22Rv1 (cell line): ENCODE measurements around the gene CA5A.

Source experiments
- CTCF ChIP-seq: fragments of 450-650 bp; IDR thresholded peaks from 2 replicates; pipeline ENCODE4 v1.5.1; 2017; ENCODE audit warnings: mild to moderate bottlenecking
- ZFX ChIP-seq: fragments of 450-650 bp; IDR thresholded peaks from 2 replicates; pipeline ENCODE4 v1.6.1; 2017; ENCODE audit warnings: antibody characterized with exemption, borderline replicate concordance

DNA sequence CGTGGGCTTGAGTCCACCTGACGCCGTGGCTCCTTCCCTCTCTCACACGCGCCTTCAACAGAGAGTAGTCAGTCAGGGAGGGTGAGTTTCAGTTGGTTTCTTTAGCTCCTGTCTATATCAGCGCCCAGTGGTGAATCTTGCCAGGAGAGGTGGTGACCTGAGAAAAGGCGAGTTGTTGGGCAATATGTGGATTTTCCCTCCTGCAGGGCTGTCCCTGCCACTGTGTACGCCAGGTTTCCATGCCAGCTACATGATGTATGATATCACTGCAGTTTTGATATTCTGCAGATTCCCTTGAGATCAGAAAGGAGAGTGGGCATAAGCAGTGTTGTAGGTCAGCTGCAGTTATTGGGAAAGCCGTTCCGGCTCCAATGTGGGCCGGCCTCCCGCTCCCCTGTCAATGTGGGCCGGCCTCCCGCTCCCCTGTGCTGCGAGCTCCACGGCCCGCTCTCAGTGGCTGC is 46.3 kb upstream of the CA5A start:
- no peak for TF ChIP-seq CTCF
- TF ChIP-seq ZFX = no peak
